Measurements from ENCODE around the gene CCDC182. TPM values are rescaled to one million over a fixed set of nuclear protein-coding genes. Genes with fewer than 3 reads are reported as not detected.

Gene CCDC182
- polyA plus RNA-seq, 1 experiment = not detected

DNA sequence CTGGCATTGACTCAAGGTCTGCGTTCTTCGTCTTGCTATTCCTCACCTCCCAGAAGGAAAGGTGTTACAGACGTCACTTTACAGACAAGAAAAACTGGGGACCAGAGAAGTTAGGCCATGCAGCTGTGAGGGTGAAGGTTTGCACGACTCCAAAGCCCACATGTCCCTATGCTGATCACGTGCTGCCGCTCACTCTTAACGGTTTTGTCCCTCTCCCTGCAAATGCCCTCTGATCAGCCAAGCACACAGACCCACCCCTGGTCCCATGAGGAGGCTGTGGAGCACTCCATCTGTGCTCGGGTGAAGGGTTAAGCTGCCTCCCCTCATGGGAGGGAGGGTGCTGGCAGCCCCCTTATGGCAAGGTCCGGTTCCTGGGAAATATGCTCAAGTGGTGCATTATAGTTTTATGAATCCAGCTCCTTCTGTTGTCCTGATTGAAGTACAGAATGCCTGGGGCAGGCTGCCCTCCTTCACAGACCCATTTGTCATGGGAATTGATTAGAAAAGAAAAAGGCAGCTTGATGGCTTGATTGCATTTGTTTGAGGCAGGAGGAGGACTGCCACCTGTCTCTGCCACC, 18.8 kb downstream of the CCDC182 start:
- no peak overlapping the region for H3K27ac ChIP-seq (ENCODE audit: low read depth, low read length)
- CTCF ChIA-PET = no interaction called here
- DNase-seq (ENCODE audit: low read depth, low spot score) = no peak
- TF ChIP-seq, protein P1, sequence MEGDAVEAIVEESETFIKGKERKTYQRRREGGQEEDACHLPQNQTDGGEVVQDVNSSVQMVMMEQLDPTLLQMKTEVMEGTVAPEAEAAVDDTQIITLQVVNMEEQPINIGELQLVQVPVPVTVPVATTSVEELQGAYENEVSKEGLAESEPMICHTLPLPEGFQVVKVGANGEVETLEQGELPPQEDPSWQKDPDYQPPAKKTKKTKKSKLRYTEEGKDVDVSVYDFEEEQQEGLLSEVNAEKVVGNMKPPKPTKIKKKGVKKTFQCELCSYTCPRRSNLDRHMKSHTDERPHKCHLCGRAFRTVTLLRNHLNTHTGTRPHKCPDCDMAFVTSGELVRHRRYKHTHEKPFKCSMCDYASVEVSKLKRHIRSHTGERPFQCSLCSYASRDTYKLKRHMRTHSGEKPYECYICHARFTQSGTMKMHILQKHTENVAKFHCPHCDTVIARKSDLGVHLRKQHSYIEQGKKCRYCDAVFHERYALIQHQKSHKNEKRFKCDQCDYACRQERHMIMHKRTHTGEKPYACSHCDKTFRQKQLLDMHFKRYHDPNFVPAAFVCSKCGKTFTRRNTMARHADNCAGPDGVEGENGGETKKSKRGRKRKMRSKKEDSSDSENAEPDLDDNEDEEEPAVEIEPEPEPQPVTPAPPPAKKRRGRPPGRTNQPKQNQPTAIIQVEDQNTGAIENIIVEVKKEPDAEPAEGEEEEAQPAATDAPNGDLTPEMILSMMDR (IDR thresholded peaks at IDR 0.05; ENCODE audit: low read depth, low read length) = no peak
- H3K27me3 ChIP-seq (ENCODE audit: control insufficient read depth, insufficient read depth, low read length) = peaks cover 17% of the 10 kb centered on the region
- no peak overlapping the region for H3K4me3 ChIP-seq (ENCODE audit: low read depth, low read length)
- H3K9me3 ChIP-seq (ENCODE audit: control insufficient read depth, insufficient read depth, low read length) = no peaks in the 10 kb centered on the region
- POLR2A ChIA-PET = no interaction called here

DNA sequence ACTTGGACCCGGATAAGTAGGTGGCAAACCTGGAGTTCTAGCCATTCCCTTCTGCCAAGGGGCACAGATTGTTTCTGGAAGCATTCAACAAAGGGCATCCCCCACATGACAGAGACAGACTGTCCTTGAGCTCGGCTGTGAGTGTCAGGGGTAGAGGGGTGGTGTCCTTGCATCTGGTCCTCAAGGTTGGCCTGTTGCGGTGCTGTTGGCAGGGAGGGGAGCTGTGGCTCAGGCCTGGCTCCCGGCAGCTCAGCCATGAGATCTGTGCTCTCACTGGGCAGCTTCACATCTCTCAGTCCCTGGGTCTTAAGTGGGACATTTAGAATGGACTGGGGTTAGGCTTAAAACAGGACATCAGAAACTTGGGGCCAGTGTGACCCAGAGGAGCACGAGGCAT, 20.4 kb downstream of the CCDC182 start:
- H3K4me3 ChIP-seq (ENCODE audit: low read depth, low read length) = no peak overlapping the region
- TF ChIP-seq, protein P1 (IDR thresholded peaks at IDR 0.05; ENCODE audit: low read depth, low read length) = no peak
- H3K27ac ChIP-seq (ENCODE audit: low read depth, low read length) = no peak overlapping the region
- DNase-seq (ENCODE audit: low read depth, low spot score) = no peak
- CTCF ChIA-PET = interaction anchor here (1.2 to 1.5 kb wide), 2 partner anchors 52 to 126 kb away, joined by 3 to 4 read pairs; no protein-coding TSS in a partner anchor
- POLR2A ChIA-PET = no interaction called here
- no peaks in the 10 kb centered on the region for H3K9me3 ChIP-seq (ENCODE audit: control insufficient read depth, insufficient read depth, low read length)
- peaks cover 15% of the 10 kb centered on the region for H3K27me3 ChIP-seq (ENCODE audit: control insufficient read depth, insufficient read depth, low read length)

DNA sequence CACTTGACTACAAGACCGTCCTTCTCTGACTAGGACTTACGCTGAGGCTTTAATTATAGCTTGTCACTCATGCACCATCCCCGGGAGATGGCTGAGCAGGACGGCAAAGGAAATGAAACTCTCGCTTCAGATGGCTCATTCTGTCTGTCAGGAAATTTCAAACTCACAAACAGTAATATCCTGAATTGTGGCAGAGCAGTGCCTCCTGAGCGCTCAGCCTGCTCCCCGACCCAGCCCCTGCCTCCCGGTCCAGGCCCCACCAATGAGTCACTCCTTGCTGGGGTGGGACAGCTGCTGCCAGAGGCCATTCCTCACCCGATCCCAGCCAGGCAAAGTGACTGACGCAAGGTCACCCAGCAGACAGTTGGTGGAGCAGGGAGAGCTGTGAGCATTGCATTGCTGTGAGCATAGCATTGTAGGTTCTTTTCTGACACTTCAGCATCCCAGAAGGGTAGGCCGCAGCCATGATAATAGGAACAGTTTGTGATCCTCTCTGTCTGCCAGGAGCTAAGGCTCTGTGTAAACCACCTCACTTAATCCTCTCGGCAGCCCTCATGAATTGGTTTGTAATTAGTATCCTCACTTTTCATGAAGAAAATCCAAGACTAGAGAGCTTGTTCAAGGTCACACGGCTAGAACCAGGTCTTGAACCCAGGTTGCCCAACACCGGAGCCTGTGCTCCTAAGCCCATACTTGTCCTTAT, 20.9 kb downstream of the CCDC182 start:
- CTCF ChIA-PET = interaction anchor here (1.2 to 1.5 kb wide), 2 partner anchors 52 to 126 kb away, joined by 3 to 4 read pairs; no protein-coding TSS in a partner anchor
- DNase-seq (ENCODE audit: low read depth, low spot score) = no peak
- TF ChIP-seq, protein P1 (IDR thresholded peaks at IDR 0.05; ENCODE audit: low read depth, low read length) = no peak
- no peaks in the 10 kb centered on the region for H3K9me3 ChIP-seq (ENCODE audit: control insufficient read depth, insufficient read depth, low read length)
- POLR2A ChIA-PET = no interaction called here
- no peak overlapping the region for H3K27ac ChIP-seq (ENCODE audit: low read depth, low read length)
- H3K4me3 ChIP-seq (ENCODE audit: low read depth, low read length) = no peak overlapping the region
- H3K27me3 ChIP-seq (ENCODE audit: control insufficient read depth, insufficient read depth, low read length) = peaks cover 14% of the 10 kb centered on the region

DNA sequence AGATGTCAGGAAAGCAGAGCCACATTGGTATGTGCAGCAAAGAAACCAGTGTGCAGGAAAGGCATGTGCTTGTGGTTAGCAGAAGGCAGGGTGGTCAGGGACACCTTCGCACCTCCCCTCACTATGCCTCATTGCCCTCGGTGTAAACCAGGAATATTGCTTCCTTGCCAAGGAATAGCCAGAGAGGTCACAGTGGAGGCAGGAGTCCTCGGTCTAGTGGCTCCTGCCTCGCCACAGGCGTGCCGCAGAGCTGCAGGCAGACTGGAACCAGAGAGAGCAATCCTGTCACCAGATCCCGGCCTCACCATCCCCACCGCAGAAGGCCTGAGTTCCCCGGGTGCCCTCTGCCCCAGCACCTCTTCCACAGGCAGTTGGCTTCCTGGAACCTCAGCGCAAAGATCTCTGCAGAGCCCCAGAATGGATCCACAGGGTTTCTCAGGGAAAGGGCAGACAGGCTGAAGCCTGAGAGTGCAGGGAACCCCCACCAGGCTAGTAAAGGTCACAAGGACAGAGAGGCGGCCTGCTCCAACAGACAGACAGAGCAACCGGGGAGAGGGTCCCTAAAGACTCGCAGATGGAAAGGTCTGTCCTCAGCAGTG, 21.6 kb downstream of the CCDC182 start:
- Histone ChIP-seq H3K27ac (ENCODE audit: low read depth, low read length) (no peak overlapping the region), H3K27me3 (ENCODE audit: control insufficient read depth, insufficient read depth, low read length) (peaks cover 13% of the 10 kb centered on the region), H3K9me3 (ENCODE audit: control insufficient read depth, insufficient read depth, low read length) (no peaks in the 10 kb centered on the region), H3K4me3 (ENCODE audit: low read depth, low read length) (no peak overlapping the region)
- ChIA-PET POLR2A (no interaction called here), CTCF (interaction anchor here (1.1 to 1.5 kb wide), 2 partner anchors 51 to 481 kb away, joined by 3 to 4 read pairs; no protein-coding TSS in a partner anchor)
- TF ChIP-seq, protein P1 (IDR thresholded peaks at IDR 0.05; ENCODE audit: low read depth, low read length) = no peak
- DNase-seq (ENCODE audit: low read depth, low spot score) = no peak

DNA sequence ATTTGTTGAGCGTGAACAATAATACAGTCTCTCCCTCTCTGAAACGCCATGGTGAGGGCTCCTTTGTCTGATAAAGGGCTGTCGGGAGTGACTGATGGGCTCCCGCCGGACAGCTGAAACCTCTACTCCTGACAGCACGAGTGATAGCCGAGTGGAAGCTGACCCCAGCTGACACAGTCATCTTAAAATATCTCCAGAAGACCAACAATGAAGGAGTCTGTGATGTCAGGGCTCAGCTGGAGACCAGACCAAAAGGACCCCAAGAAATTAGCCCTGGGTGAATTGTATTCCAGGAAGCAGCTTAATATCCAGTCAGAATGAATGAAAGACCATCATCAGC, 22.4 kb downstream of the CCDC182 start:
- no peak overlapping the region for H3K27ac ChIP-seq (ENCODE audit: low read depth, low read length)
- no peak for DNase-seq (ENCODE audit: low read depth, low spot score)
- CTCF ChIA-PET = interaction anchor here (1.1 kb wide), 2 partner anchors 110 to 480 kb away, joined by 3 read pairs; no protein-coding TSS in a partner anchor
- H3K27me3 ChIP-seq (ENCODE audit: control insufficient read depth, insufficient read depth, low read length) = peaks cover 11% of the 10 kb centered on the region
- H3K9me3 ChIP-seq (ENCODE audit: control insufficient read depth, insufficient read depth, low read length) = no peaks in the 10 kb centered on the region
- TF ChIP-seq, protein P1 (IDR thresholded peaks at IDR 0.05; ENCODE audit: low read depth, low read length) = no peak
- POLR2A ChIA-PET = no interaction called here
- no peak overlapping the region for H3K4me3 ChIP-seq (ENCODE audit: low read depth, low read length)

Data from AG04450 (cell line).